Stomach (tissue), 4 donors: ENCODE measurements around the gene KCTD13.

ENCODE experiments used
- EP300 ChIP-seq: sonication (generic); formaldehyde crosslinking; IDR thresholded peaks from one replicate; pipeline ENCODE4 v1.6.1; 2017; ENCODE audit warnings: antibody characterized with exemption
- POLR2A ChIP-seq, 4 donors: fragments of 450-650 bp; IDR thresholded peaks; one replicate each; pipeline ENCODE4 v1.6.1; 2016; ENCODE audit warnings: antibody characterized with exemption in 4 of 4, control low read depth in 2 of 4, mild to moderate bottlenecking in 1 of 4, moderate library complexity in 1 of 4
- POLR2AphosphoS5 ChIP-seq, 3 donors: sonication (generic); formaldehyde crosslinking; IDR thresholded peaks; one replicate each; pipeline ENCODE4 v1.6.1; 2016; ENCODE audit warnings: antibody characterized with exemption in 3 of 3
- TF ChIP-seq, protein P1 (sequence below), 7 experiments: fragments of 450-650 bp in 4 of 7; fragments of 200-600 bp in 3 of 7; sonication (generic) in 3 of 7; IDR thresholded peaks; one replicate each; pipeline ENCODE4 v1.5.1; 2016 to 2019; ENCODE audit warnings: antibody characterized with exemption in 7 of 7, control low read depth in 2 of 7, mild to moderate bottlenecking in 1 of 7

DNA sequence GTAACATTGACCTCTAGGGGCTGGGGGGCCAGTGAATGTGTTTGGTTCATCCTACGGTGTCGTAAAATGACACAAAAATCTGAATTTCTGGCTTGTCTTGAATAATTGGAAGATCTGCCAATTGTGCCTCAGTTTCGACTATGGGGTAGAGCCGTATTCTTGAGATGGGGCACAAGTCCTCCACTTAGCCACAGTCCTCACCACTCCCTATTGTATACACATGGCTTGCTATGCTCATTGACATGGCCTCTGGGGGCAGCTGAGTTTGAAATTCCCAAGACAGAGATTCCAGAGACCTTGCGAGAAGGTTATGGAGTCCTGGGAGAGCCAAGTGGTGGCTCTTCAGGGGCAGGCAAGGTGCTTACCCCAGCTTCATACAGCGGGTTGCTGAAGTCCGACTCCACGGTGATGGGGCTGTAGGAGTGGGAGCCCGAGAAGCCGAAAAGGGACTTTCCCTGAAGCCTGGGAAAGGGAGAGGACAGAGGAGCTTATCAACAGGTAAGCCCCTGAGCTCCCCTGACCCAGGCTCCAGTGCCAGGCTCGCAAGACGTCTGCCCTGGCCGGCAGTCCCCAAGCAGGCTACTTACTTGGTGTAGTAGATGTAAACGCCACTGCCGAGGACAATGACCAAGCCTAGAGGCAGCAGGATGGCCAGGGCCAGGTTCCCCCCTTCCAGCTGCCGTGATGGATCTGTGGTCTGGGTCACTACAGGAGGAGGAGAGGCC lies 54.0 kb downstream of the KCTD13 start:
- TF ChIP-seq, protein P1, sequence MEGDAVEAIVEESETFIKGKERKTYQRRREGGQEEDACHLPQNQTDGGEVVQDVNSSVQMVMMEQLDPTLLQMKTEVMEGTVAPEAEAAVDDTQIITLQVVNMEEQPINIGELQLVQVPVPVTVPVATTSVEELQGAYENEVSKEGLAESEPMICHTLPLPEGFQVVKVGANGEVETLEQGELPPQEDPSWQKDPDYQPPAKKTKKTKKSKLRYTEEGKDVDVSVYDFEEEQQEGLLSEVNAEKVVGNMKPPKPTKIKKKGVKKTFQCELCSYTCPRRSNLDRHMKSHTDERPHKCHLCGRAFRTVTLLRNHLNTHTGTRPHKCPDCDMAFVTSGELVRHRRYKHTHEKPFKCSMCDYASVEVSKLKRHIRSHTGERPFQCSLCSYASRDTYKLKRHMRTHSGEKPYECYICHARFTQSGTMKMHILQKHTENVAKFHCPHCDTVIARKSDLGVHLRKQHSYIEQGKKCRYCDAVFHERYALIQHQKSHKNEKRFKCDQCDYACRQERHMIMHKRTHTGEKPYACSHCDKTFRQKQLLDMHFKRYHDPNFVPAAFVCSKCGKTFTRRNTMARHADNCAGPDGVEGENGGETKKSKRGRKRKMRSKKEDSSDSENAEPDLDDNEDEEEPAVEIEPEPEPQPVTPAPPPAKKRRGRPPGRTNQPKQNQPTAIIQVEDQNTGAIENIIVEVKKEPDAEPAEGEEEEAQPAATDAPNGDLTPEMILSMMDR (IDR thresholded peaks at IDR 0.05), result no peak
- TF ChIP-seq POLR2A (IDR thresholded peaks at IDR 0.05) (no peak), EP300 (no peak), POLR2AphosphoS5 (IDR thresholded peaks at IDR 0.05) (no peak)
